Glutamatergic neuron (in vitro differentiated cells): ENCODE data around the gene CNTRL. TPM values are rescaled to one million over a fixed set of nuclear protein-coding genes. Genes with fewer than 3 reads are reported as not detected.

Source experiments
- DNase-seq: peaks from one replicate; pipeline ENCODE4 v3.0.0; 2022
- H3K27ac Mint-ChIP-seq: one replicate; pipeline ENCODE4 v1.8.0; 2020; ENCODE audit warnings: mild to moderate bottlenecking, mixed read lengths, inconsistent platforms; ENCODE audit not compliant: unreplicated experiment
- H3K27me3 Mint-ChIP-seq: one replicate; pipeline ENCODE4 v1.8.0; 2020; ENCODE audit warnings: mild to moderate bottlenecking, moderate library complexity, mixed read lengths, inconsistent platforms; ENCODE audit not compliant: unreplicated experiment
- H3K36me3 Mint-ChIP-seq: one replicate; pipeline ENCODE4 v1.8.0; 2020; ENCODE audit warnings: mild to moderate bottlenecking, mixed read lengths, inconsistent platforms; ENCODE audit not compliant: unreplicated experiment
- H3K4me1 Mint-ChIP-seq: one replicate; pipeline ENCODE4 v1.8.0; 2020; ENCODE audit warnings: mild to moderate bottlenecking, low read depth, mixed read lengths, inconsistent platforms; ENCODE audit not compliant: unreplicated experiment
- H3K4me3 Mint-ChIP-seq: one replicate; pipeline ENCODE4 v1.8.0; 2020; ENCODE audit warnings: mild to moderate bottlenecking, mixed read lengths, inconsistent platforms; ENCODE audit not compliant: unreplicated experiment
- H3K9me3 Mint-ChIP-seq: one replicate; pipeline ENCODE4 v1.8.0; 2020; ENCODE audit warnings: mild to moderate bottlenecking, moderate library complexity, mixed read lengths, inconsistent platforms; ENCODE audit not compliant: unreplicated experiment
- CTCF ChIP-seq: fragments of 200-600 bp; sonication (generic); IDR thresholded peaks from one replicate; pipeline ENCODE4 v1.5.0; 2021; ENCODE audit not compliant: partially characterized antibody, unreplicated experiment
- total RNA-seq: library from RNA; stranded (reverse); fragmentation: NEBNext Ultra II Directional; extraction: Animal tissue kit (Norgen Biotek cat#: 25700); gene quantifications from one replicate; pipeline ENCODE4 v1.2.1, GENCODE V29; 2021; ENCODE audit not compliant: unreplicated experiment

Gene CNTRL
- total RNA-seq, 1 donor from 2014 or later: 9.5 TPM

- Mint-ChIP-seq H3K27ac (no peak overlapping the region), H3K36me3 (peaks cover 6% of the 10 kb centered on the region), H3K4me3 (no peak overlapping the region), H3K27me3 (no peaks in the 10 kb centered on the region), H3K9me3 (no peaks in the 10 kb centered on the region), H3K4me1 (no peaks in the 10 kb centered on the region)
- no peak for DNase-seq
- TF ChIP-seq CTCF: no peak
Observed at GRCh38 chr9:121133104-121133816, 58.5 kb downstream of the CNTRL start.

GRCh38 chr9:121135642-121136041 lies 60.9 kb downstream of the CNTRL start:
- H3K27ac Mint-ChIP-seq: no peak overlapping the region
- DNase-seq: no peak
- H3K27me3 Mint-ChIP-seq: no peaks in the 10 kb centered on the region
- TF ChIP-seq CTCF: no peak
- no peaks in the 10 kb centered on the region for H3K4me1 Mint-ChIP-seq
- no peaks in the 10 kb centered on the region for H3K9me3 Mint-ChIP-seq
- H3K4me3 Mint-ChIP-seq: no peak overlapping the region
- no peaks in the 10 kb centered on the region for H3K36me3 Mint-ChIP-seq

GRCh38 chr9:121138561-121138960 lies 63.8 kb downstream of the CNTRL start:
- no peaks in the 10 kb centered on the region for H3K9me3 Mint-ChIP-seq
- no peak overlapping the region for H3K4me3 Mint-ChIP-seq
- H3K27me3 Mint-ChIP-seq: no peaks in the 10 kb centered on the region
- H3K36me3 Mint-ChIP-seq: no peaks in the 10 kb centered on the region
- H3K27ac Mint-ChIP-seq: no peak overlapping the region
- DNase-seq: no peak
- H3K4me1 Mint-ChIP-seq: no peaks in the 10 kb centered on the region
- no peak for TF ChIP-seq CTCF

- no peak overlapping the region for H3K4me3 Mint-ChIP-seq
- H3K27ac Mint-ChIP-seq: no peak overlapping the region
- no peak for DNase-seq
- H3K27me3 Mint-ChIP-seq: no peaks in the 10 kb centered on the region
- no peaks in the 10 kb centered on the region for H3K4me1 Mint-ChIP-seq
- TF ChIP-seq CTCF: no peak
- no peaks in the 10 kb centered on the region for H3K9me3 Mint-ChIP-seq
- H3K36me3 Mint-ChIP-seq: no peaks in the 10 kb centered on the region
Observed at GRCh38 chr9:121138973-121139372, 64.2 kb downstream of the CNTRL start.

GRCh38 chr9:121140162-121140561 lies 65.4 kb downstream of the CNTRL start:
- H3K9me3 Mint-ChIP-seq: no peaks in the 10 kb centered on the region
- no peak for TF ChIP-seq CTCF
- H3K27me3 Mint-ChIP-seq: no peaks in the 10 kb centered on the region
- no peak overlapping the region for H3K4me3 Mint-ChIP-seq
- no peak overlapping the region for H3K27ac Mint-ChIP-seq
- H3K36me3 Mint-ChIP-seq: no peaks in the 10 kb centered on the region
- no peak for DNase-seq
- H3K4me1 Mint-ChIP-seq: no peaks in the 10 kb centered on the region
